HG03457 (cell line): ENCODE data around the gene CDCA3.
"Not testable (repeated sequence)": the region's sequence is repeated elsewhere in the genome, so short reads cannot be mapped to it uniquely, and the experiment has no call there.

Experiments used
- ATAC-seq: cut with Tn5 transposase; IDR thresholded peaks from one replicate; pipeline ENCODE4 v1.9.1; 2021; ENCODE audit warnings: moderate number of reproducible peaks; ENCODE audit not compliant: unreplicated experiment

Gene CDCA3

GRCh38 chr12:6851153-6851920, at the start of gene CDCA3:
TSS of gene CDCA3 (minus strand) at chr12:6851286. CDS start at chr12:6850952, 334 bp downstream.
- ATAC-seq, result peak; percentile 29

- no peak for ATAC-seq
Observed at GRCh38 chr12:6899837-6900519, 48.9 kb upstream of the CDCA3 start.

DNA sequence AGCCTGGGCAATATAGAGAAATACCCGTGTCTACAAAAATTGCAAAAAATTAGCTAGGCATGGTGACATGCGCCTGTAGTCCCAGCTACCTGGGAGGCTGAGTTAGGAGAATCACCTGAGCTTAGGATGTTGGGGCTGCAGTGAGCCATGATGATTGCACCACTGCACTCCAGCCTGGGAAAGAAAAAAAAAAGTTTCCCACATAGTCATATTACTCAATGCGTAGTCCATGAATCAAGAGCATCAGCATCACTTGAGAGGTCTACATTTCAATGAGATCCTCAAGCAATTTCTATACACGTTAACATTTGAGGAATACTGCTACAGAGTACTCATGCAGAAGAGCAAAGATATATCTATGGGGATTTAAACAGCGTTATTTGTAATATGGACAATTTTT, 48.3 kb upstream of the CDCA3 start:
- no peak for ATAC-seq

- ATAC-seq, result no peak
Observed at GRCh38 chr12:6896846-6897435, 45.9 kb upstream of the CDCA3 start.

DNA sequence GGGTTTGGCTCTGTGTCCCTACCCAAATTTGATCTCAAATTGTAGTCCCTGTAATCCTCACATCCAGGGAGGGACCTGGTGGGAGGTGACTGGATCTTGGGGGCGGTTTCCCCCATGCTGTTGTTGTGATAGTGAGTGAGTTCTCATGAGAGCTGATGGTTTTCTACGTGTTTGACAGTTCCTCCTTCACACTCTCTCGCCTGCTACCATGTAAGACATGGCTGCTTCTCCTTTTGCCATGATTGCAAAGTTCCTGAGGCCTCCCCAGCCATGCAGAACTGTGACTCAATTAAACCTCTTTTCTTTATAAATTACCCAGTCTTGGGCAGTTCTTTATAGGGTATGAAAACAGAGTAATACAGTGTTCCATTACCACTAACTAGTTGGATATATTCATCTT, 43.2 kb upstream of the CDCA3 start:
- ATAC-seq, result no peak

GRCh38 chr12:6892683-6893082, 41.6 kb upstream of the CDCA3 start:
- ATAC-seq, result not testable (repeated sequence)

GRCh38 chr12:6891646-6892001, 40.5 kb upstream of the CDCA3 start:
- no peak for ATAC-seq

DNA sequence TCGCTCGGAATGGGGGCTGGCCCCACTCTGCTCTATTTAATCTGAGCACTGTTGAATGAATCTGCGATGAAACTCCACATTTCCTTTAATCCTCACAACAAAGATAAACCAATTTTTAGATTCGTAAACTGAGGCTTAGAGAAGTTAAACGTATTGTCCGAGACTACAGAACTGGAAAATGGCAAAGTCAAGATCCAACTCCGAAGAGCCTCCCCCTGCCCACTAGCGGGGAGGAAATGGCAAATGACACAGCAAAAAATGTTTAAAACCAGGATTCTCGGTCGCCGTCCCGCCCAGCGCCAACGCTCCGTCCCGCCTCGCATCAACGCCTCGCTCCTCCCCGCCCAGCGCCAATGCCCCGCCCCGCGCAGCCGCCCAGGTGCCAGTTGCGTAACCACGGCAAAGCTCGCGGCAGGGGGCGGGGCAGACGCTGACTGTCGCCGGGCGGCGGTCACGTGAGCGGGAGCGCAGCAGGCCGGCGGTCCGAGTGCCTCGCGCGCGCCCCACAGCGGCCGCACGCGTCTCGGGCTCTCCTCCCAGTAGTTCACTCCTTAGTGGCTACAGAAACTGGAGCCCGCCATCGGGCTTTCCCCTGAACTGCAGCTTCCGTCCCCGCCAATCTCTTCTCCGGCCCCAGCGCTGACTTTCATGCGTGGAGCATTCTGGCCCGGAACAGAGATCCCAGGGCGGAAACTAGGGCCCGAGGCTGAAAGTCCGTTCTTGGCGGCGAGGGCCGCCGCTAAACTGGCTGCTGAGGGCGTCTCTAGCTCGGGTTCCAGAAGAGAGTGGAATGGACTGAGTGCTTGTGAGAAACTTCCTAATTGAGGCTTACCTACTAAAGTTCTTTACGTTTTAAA, 39.9 kb upstream of the CDCA3 start:
- ATAC-seq, result peak; percentile 85

- not testable (repeated sequence) for ATAC-seq
Observed at GRCh38 chr12:6889775-6890573, 38.9 kb upstream of the CDCA3 start.

GRCh38 chr12:6888794-6889193, 37.7 kb upstream of the CDCA3 start:
- ATAC-seq, result not testable (repeated sequence)

- ATAC-seq, result no peak
Observed at GRCh38 chr12:6888360-6888759, 37.3 kb upstream of the CDCA3 start.

DNA sequence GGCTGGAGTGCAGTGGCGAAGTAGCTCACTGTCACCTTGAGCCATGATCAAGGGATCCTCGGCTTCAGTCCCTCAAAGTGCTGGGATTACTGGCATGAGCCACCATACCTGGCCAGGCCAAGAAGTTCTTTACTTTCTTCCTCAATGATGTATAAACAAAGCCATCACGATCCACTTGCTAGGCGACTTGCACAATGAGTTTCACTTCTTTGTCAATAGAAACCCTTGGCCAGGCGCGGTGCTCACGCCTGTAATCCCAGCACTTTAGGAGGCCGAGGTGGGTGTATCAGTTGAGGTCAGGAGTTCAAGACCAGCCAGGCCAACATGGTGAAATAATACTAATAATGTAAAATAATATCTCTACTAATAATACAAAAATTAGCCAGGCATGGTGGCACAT, 36.4 kb upstream of the CDCA3 start:
- no peak for ATAC-seq

DNA sequence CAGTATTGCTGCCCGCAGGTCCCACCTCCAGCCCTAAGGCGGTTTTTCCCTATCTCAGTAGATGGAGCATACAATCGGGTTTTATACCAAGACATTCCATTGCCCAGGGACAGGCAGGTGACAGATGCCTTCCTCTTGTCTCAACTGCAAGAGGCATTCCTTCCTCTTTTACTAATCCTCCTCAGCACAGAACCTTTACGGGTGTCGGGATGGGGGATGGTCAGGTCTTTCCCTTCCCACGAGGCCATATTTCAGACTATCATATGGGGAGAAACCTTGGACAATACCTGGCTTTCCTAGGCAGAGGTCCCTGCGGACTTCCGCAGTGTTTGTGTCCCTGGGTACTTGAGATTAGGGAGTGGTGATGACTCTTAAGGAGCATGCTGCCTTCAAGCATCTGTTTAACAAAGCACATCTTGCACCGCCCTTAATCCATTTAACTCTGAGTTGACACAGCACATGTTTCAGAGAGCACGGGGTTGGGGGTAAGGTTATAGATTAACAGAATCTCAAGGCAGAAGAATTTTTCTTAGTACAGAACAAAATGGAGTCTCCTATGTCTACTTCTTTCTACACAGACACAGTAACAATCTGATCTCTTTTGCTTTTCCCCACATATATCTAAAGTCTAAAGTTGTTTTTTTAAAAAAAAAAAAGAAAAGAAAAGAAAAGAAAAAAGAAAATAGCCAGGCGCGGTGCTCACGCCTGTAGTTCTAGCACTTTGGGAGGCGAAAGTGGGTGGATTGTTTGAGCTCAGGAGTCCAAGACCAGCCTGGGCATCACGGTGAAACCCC, 35.3 kb upstream of the CDCA3 start:
- not testable (repeated sequence) for ATAC-seq

DNA sequence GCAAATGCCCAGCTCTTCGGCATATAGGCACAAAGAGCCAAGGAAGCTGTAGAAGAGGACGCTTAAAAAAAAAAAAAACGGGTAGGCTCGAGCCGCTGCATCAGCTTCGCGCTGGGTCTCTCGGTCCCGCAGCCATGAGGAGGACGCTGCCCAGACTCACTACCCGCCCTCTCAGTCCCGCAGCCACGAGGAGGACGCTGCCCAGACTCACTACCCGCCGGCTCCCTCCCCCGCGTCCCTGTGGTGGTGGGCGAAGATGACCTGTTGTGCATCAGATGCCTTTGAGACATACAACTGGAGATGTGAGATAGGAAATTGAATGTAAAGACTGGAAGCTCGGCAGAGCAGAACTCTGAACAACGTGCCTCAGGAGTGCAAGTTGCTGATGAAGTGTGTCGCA, 33.5 kb upstream of the CDCA3 start:
- no peak for ATAC-seq

DNA sequence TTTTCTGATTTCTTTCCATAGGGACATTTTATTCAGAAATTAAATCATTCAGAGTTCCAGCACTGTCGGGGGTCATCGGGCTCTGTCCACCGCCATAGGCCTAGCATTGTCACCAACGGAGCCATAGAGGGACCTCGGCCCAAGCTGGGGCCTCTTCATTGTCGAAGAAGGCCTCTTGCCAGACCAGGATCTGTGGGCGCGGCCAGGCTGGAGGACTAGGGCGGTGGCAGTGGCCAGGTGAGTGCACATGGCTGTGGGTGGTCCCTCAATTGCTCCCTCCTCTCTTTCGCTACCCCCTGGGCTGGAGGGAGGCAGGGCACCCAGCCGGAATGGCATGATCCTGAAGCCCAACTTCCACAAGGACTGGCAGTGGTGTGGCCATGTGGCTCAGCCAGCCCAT, 32.6 kb upstream of the CDCA3 start:
- ATAC-seq, result no peak

GRCh38 chr12:6883252-6883651, 32.2 kb upstream of the CDCA3 start:
- ATAC-seq, result no peak

DNA sequence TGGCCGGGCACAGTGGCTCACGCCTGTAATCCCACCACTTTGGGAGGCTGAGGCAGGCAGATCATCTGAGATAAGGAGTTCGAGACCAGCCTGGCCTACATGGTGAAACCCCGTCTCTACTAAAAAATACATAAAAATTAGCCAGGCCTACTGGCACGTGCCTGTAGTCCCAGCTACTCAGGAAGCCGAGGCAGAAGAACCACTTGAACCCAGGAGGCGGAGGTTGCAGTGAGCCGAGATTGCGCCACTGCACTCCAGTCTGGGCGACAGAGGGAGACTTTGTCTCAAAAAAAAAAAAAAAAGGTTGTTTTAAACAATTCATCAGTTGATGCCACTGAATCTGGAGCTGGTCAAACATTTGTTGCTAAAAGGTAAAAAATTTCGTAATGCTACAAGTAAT, 28.7 kb upstream of the CDCA3 start:
- ATAC-seq, result not testable (repeated sequence)

GRCh38 chr12:6874015-6874368, 22.9 kb upstream of the CDCA3 start:
- ATAC-seq, result not testable (repeated sequence)

DNA sequence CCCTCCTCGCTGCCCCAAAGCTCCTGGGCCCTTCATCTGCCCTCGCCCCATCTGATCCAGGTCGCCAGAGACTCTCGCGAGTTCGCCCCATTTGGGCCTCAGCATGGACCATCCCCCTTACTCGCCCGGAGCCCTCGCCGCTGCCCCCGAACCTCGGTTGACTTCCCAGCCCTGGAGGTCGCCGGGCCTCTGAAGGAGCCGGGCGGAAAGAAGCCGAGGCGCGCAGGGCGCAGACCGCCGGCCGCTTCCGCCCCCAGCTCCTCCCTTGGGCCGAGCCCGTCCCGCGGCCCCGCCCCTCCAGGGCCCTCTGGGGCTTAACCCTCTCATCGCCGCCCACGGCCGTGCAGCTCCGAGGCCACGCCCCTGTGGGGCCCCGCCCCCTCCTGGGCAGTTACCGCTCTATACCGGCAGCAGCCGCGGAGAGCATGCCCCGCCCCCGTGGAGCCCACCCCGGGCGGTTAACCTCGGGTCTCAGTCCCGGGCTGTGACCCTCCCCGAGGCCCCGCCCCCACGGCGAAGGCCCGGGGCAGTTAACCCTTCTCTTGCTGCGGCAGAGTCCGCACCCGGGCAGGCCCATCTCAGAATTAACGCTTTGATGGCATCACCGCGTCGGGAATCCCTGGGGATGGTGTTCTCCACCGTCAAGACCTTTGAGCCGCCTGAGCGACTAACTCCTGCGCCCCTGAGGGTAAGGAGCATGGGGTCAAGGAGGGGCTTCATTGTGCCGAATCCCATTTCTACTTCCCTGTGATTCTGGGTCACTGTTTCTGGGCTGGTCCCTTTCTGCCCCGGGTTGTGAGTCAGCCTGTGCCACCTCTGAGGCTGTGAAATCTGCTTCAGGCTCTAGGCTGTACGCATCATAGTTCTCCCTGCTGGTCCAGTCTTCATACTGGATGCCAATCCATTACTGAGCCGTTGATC, 22.3 kb upstream of the CDCA3 start, which contains the start of gene SPSB2:
Gene SPSB2, minus strand, starts transcription at position 210 of the 921 bp plus-strand sequence. CDS start 402 bp downstream, outside the sequence.
- ATAC-seq, result peak; percentile 61
